Gastrocnemius medialis (tissue), 4 donors: Measurements from ENCODE around the gene EGFLAM.

ENCODE experiments used
- CTCF ChIP-seq, 5 experiments: fragments of 450-650 bp in 3 of 5; fragments of 200-600 bp in 2 of 5; sonication (generic) in 2 of 5; IDR thresholded peaks in 4 of 5; conservative IDR thresholded peaks in 1 of 5; 1 replicate in 4 of 5; 2 replicates in 1 of 5; pipeline ENCODE4 v1.5.1; 2016 to 2019; ENCODE audit warnings: antibody characterized with exemption in 5 of 5, mild to moderate bottlenecking in 3 of 5, moderate library complexity in 3 of 5
- POLR2A ChIP-seq, 2 donors: fragments of 450-650 bp; IDR thresholded peaks; one replicate each; pipeline ENCODE4 v1.6.1; 2017; ENCODE audit warnings: antibody characterized with exemption in 2 of 2, mild to moderate bottlenecking in 2 of 2, moderate library complexity in 2 of 2

DNA sequence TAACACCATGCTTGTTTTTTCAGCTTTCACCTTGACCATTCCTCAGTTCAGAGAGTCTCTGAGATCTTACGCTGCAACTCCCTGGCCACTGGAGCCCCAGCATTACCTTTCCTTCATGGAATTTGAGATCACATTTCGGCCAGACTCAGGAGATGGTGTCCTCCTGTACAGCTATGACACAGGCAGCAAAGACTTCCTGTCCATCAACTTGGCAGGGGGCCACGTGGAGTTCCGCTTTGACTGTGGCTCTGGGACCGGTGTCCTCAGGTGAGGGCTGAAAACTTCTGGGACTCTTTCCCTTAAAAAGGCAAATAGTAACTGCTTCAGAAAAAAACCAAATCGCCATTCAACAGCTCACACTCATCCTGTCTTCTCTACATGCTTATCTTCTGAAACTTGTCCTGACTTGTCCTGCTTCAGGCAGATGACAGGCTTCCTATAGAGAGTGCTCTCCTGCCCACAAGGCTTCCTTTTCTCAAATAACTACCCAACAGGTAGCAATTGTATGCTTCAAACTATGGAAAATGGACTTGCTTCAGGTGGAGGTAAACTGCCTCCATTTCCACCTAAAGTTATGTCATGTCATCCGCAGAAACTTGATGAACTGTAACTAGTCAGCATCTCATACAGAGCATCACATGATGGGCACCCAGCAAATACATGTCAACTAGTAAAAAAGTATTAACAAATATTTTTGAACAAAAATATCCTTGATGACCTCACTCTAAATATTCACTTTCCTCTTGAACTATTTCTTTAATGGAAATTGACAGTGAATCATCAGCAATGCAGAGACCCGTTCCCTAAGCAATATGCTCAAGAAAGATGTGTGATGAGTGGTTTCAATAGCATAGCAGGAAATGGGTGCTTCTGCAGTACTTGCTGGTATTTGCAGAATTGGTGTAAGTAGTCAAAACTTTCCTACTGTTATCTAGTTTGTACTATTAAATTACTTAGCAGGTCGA is 168.9 kb downstream of the EGFLAM start:
- no peak for TF ChIP-seq CTCF (IDR thresholded peaks at IDR 0.05 in 4 of 5, conservative IDR thresholded peaks at IDR 0.05 in 1 of 5)
- TF ChIP-seq POLR2A (IDR thresholded peaks at IDR 0.05): no peak
